Breast epithelium (tissue), 3 donors: Measurements from ENCODE around the gene LPP.

ENCODE experiments used
- CTCF ChIP-seq, 3 donors: fragments of 450-650 bp; IDR thresholded peaks; one replicate each; pipeline ENCODE4 v1.5.1; 2016 to 2017; ENCODE audit warnings: antibody characterized with exemption in 3 of 3, mild to moderate bottlenecking in 3 of 3, moderate library complexity in 3 of 3
- POLR2A ChIP-seq: fragments of 450-650 bp; IDR thresholded peaks from one replicate; pipeline ENCODE4 v1.6.1; 2016; ENCODE audit warnings: antibody characterized with exemption, mild to moderate bottlenecking, moderate library complexity
- POLR2AphosphoS5 ChIP-seq, 3 donors: sonication (generic); formaldehyde crosslinking; IDR thresholded peaks; one replicate each; pipeline ENCODE4 v1.6.1; 2017; ENCODE audit warnings: antibody characterized with exemption in 3 of 3

GRCh38 chr3:188594139-188594538 is 440.2 kb downstream of the LPP start:
- TF ChIP-seq CTCF (IDR thresholded peaks at IDR 0.05) (no peak), POLR2A (no peak), POLR2AphosphoS5 (IDR thresholded peaks at IDR 0.05) (no peak)
